NB4 (cell line): ENCODE results near the gene PTCHD4.

ENCODE experiments used
- CTCF ChIP-seq: IDR thresholded peaks from one replicate; pipeline ENCODE4 v1.5.1; 2012; ENCODE audit warnings: low read depth, low read length
- POLR2A ChIP-seq: IDR thresholded peaks from 2 replicates; pipeline ENCODE4 v1.6.1; 2011; ENCODE audit warnings: mild to moderate bottlenecking; ENCODE audit not compliant: insufficient read length; ENCODE audit errors: extremely low read depth

- no peak for TF ChIP-seq CTCF
- no peak for TF ChIP-seq POLR2A
These were observed 49.6 kb downstream of the PTCHD4 start for GRCh38 chr6:48061265-48061990.
